H7 (cell line): ENCODE data around the gene GAS2L2. TPM values are rescaled to one million over a fixed set of nuclear protein-coding genes. Genes with fewer than 3 reads are reported as not detected.

Experiments used
- DNase-seq: peaks from one replicate; pipeline ENCODE4 v3.0.0; 2012
- H3K27me3 ChIP-seq: 2 replicates; pipeline ENCODE4 v1.6.0; 2011; ENCODE audit warnings: mild to moderate bottlenecking, low read length; ENCODE audit not compliant: control insufficient read depth, insufficient read depth
- H3K36me3 ChIP-seq: replicated peaks from 2 replicates; pipeline ENCODE4 v1.5.1; 2011; ENCODE audit warnings: low read length; ENCODE audit not compliant: control insufficient read depth, insufficient read depth
- H3K4me3 ChIP-seq: 2 replicates; pipeline ENCODE4 v1.5.1; 2011; ENCODE audit warnings: low read depth, mild to moderate bottlenecking, control low read depth, low read length, moderate library complexity; ENCODE audit not compliant: insufficient read depth
- total RNA-seq: library from RNA; depleted of rRNA; stranded (reverse); fragments of >200 nt; shearing (Covaris generic); gene quantifications from 2 replicates; pipeline ENCODE4 v1.2.3, GENCODE V29; 2014; rRNA removed

GAS2L2 gene
- 0.10 TPM in 1 of 2 replicates, not detected in the other for total RNA-seq

GRCh38 chr17:35752945-35753764 lies at the start of gene GAS2L2:
TSS of gene GAS2L2 (minus strand) at chr17:35753239. CDS start at chr17:35752850, 389 bp downstream.
- no peaks in the 10 kb centered on the region for H3K36me3 ChIP-seq
- peaks cover 21% of the 10 kb centered on the region for H3K27me3 ChIP-seq
- DNase-seq: peak; percentile 69
- H3K4me3 ChIP-seq: no peak within 1 kb of the TSS

- no peaks in the 10 kb centered on the region for H3K36me3 ChIP-seq
- peaks cover 16% of the 10 kb centered on the region for H3K27me3 ChIP-seq
- DNase-seq: no peak
- no peak overlapping the region for H3K4me3 ChIP-seq
Observed at GRCh38 chr17:35801583-35802224, 48.7 kb upstream of the GAS2L2 start.

- no peak overlapping the region for H3K4me3 ChIP-seq
- no peaks in the 10 kb centered on the region for H3K36me3 ChIP-seq
- peaks cover 34% of the 10 kb centered on the region for H3K27me3 ChIP-seq
- no peak for DNase-seq
Observed at GRCh38 chr17:35799942-35800341, 46.9 kb upstream of the GAS2L2 start.

- Histone ChIP-seq H3K36me3 (no peaks in the 10 kb centered on the region), H3K4me3 (no peak overlapping the region), H3K27me3 (peaks cover 54% of the 10 kb centered on the region)
- DNase-seq: no peak
Observed at GRCh38 chr17:35797918-35798317, 44.9 kb upstream of the GAS2L2 start.

GRCh38 chr17:35797370-35797769 lies 44.3 kb upstream of the GAS2L2 start:
- Histone ChIP-seq H3K4me3 (no peak overlapping the region), H3K36me3 (no peaks in the 10 kb centered on the region), H3K27me3 (peaks cover 59% of the 10 kb centered on the region)
- no peak for DNase-seq

- H3K27me3 ChIP-seq: peaks cover 60% of the 10 kb centered on the region
Observed at GRCh38 chr17:35796942-35797341, 43.9 kb upstream of the GAS2L2 start.

GRCh38 chr17:35795871-35796265 lies 42.8 kb upstream of the GAS2L2 start:
- Histone ChIP-seq H3K36me3 (no peaks in the 10 kb centered on the region), H3K4me3 (peak overlapping the region; percentile 50; the same call in 1 of the 2 replicates), H3K27me3 (peaks cover 60% of the 10 kb centered on the region)
- DNase-seq: no peak

More at GRCh38 chr17:35796942-35797341, 43.9 kb upstream of the GAS2L2 start:
- Histone ChIP-seq H3K4me3 (no peak overlapping the region), H3K36me3 (no peaks in the 10 kb centered on the region)
- DNase-seq: no peak

GRCh38 chr17:35795007-35795870 lies 42.2 kb upstream of the GAS2L2 start, which contains the start of gene MMP28:
TSS of gene MMP28 (minus strand) at chr17:35795641. CDS start at chr17:35795377, 264 bp downstream.
- peaks cover 60% of the 10 kb centered on the region for H3K27me3 ChIP-seq
- no peaks in the 10 kb centered on the region for H3K36me3 ChIP-seq
- DNase-seq: peak; percentile 91
- H3K4me3 ChIP-seq: peak within 1 kb of the TSS; percentile 50

- Histone ChIP-seq H3K36me3 (no peaks in the 10 kb centered on the region), H3K27me3 (peaks cover 57% of the 10 kb centered on the region), H3K4me3 (no peak overlapping the region)
- no peak for DNase-seq
Observed at GRCh38 chr17:35793257-35793656, 40.2 kb upstream of the GAS2L2 start.

- Histone ChIP-seq H3K4me3 (no peak overlapping the region), H3K27me3 (peaks cover 45% of the 10 kb centered on the region), H3K36me3 (no peaks in the 10 kb centered on the region)
- DNase-seq: no peak
Observed at GRCh38 chr17:35791681-35792350, 38.8 kb upstream of the GAS2L2 start.

- no peak for DNase-seq
- peaks cover 35% of the 10 kb centered on the region for H3K27me3 ChIP-seq
- no peaks in the 10 kb centered on the region for H3K36me3 ChIP-seq
- H3K4me3 ChIP-seq: no peak overlapping the region
Observed at GRCh38 chr17:35790841-35791240, 37.8 kb upstream of the GAS2L2 start.

- Histone ChIP-seq H3K36me3 (no peaks in the 10 kb centered on the region), H3K4me3 (no peak overlapping the region), H3K27me3 (peaks cover 14% of the 10 kb centered on the region)
- no peak for DNase-seq
Observed at GRCh38 chr17:35788477-35789368, 35.7 kb upstream of the GAS2L2 start.

GRCh38 chr17:35786941-35787432 lies 33.9 kb upstream of the GAS2L2 start:
- H3K4me3 ChIP-seq: no peak overlapping the region
- no peaks in the 10 kb centered on the region; the same call in 1 of the 2 replicates for H3K27me3 ChIP-seq
- H3K36me3 ChIP-seq: no peaks in the 10 kb centered on the region
- DNase-seq: no peak
